ENCODE measurements around the gene GLTP.

Gene GLTP

GRCh38 chr12:109840305-109841074 is 39.9 kb downstream of the GLTP start:
- DNase-seq: peak; percentile 68

- DNase-seq: no peak
These were observed 40.9 kb downstream of the GLTP start for GRCh38 chr12:109839444-109839843.

GRCh38 chr12:109836916-109837315 is 43.4 kb downstream of the GLTP start:
- no peak for DNase-seq

GRCh38 chr12:109835827-109836226 is 44.5 kb downstream of the GLTP start:
- no peak for DNase-seq

GRCh38 chr12:109833307-109834189 is 46.8 kb downstream of the GLTP start, which contains the start of gene TRPV4:
Gene TRPV4, minus strand, starts transcription at chr12:109833398. Its CDS starts 18,602 bp downstream, at chr12:109814796.
- DNase-seq: no peak

GRCh38 chr12:109832541-109833306 is 47.6 kb downstream of the GLTP start:
- DNase-seq: no peak

- no peak for DNase-seq
These were observed 48.4 kb downstream of the GLTP start for GRCh38 chr12:109831929-109832328.

- no peak for DNase-seq
These were observed 49.0 kb downstream of the GLTP start for GRCh38 chr12:109831365-109831764.

GRCh38 chr12:109830718-109831117 is 49.6 kb downstream of the GLTP start:
- no peak for DNase-seq

GRCh38 chr12:109830267-109830666 is 50.1 kb downstream of the GLTP start:
- no peak for DNase-seq

GRCh38 chr12:109829667-109830066 is 50.7 kb downstream of the GLTP start:
- DNase-seq: no peak

- DNase-seq: no peak
These were observed 51.4 kb downstream of the GLTP start for GRCh38 chr12:109828754-109829511.

- DNase-seq: no peak
These were observed 52.5 kb downstream of the GLTP start for GRCh38 chr12:109827566-109828550.

- DNase-seq: no peak
These were observed 53.3 kb downstream of the GLTP start for GRCh38 chr12:109827080-109827479.

- DNase-seq: no peak
These were observed 55.6 kb downstream of the GLTP start for GRCh38 chr12:109824731-109825130.

- no peak for DNase-seq
These were observed 57.4 kb downstream of the GLTP start for GRCh38 chr12:109822951-109823411.

- DNase-seq: no peak
These were observed 57.9 kb downstream of the GLTP start for GRCh38 chr12:109822416-109822815.

GRCh38 chr12:109821968-109822367 is 58.4 kb downstream of the GLTP start:
- no peak for DNase-seq

- DNase-seq: peak; percentile 30
These were observed 59.4 kb downstream of the GLTP start for GRCh38 chr12:109820816-109821381.

GRCh38 chr12:109818905-109819500 is 61.3 kb downstream of the GLTP start:
- no peak for DNase-seq
